CD4-positive, alpha-beta T cell treated with Interleukin-15 for 1 hour (primary cell): ENCODE measurements around the gene WFDC10A.
"Not testable (repeated sequence)": the region's sequence is repeated elsewhere in the genome, so short reads cannot be mapped to it uniquely, and the experiment has no call there.

ENCODE experiments used
- DNase-seq: peaks from one replicate; pipeline ENCODE4 v3.0.0-alpha.2; 2020

The WFDC10A gene

GRCh38 chr20:45649312-45649863 lies 19.8 kb downstream of the WFDC10A start:
- no peak for DNase-seq

GRCh38 chr20:45651726-45652125 lies 22.2 kb downstream of the WFDC10A start:
- DNase-seq = not testable (repeated sequence)

DNA sequence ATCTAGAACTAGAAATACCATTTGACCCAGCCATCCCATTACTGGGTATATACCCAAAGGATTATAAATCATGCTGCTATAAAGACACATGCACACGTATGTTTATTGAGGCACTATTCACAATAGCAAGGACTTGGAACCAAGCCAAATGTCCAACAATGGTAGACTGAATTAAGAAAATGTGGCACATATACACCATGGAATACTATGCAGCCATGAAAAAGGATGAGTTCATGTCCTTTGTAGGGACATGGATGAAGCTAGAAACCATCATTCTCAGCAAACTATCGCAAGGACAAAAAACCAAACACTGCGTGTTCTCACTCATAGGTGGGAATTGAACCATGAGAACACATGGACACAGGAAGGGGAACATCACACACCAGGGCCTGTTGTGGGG lies 27.5 kb downstream of the WFDC10A start:
- DNase-seq = not testable (repeated sequence)

GRCh38 chr20:45670139-45670538 lies 40.6 kb downstream of the WFDC10A start, which contains the start of gene WFDC11:
Gene WFDC11 (minus strand): TSS chr20:45670239. CDS start chr20:45650600, 19,639 bp downstream.
- no peak for DNase-seq

DNA sequence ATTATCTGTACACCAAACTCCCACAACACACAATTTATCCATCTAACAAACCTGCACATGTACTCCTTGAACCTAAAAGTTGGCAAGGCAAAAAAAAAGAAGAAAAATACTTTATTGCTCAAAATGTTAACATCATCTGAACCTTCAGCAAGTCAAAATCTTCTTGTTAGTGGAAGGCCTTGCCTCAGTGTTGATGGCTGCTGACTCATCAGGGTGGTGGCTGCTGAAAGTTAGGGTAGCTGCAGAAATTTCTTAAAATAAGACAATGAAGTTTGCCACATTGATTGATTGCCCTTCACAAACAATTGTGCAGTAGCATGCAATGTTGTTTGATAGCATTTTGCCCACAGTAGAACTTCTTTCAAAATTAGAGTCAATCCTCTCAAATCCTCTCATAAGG lies 43.2 kb downstream of the WFDC10A start:
- DNase-seq = no peak

- DNase-seq = no peak
These were observed 50.1 kb downstream of the WFDC10A start for GRCh38 chr20:45679650-45680049.
